ENCODE data around the gene RFLNA. TPM values are rescaled to one million over a fixed set of nuclear protein-coding genes. Genes with fewer than 3 reads are reported as not detected.

Gene RFLNA
- total RNA-seq, 1 experiment from 2014 or later = 10.6 TPM

DNA sequence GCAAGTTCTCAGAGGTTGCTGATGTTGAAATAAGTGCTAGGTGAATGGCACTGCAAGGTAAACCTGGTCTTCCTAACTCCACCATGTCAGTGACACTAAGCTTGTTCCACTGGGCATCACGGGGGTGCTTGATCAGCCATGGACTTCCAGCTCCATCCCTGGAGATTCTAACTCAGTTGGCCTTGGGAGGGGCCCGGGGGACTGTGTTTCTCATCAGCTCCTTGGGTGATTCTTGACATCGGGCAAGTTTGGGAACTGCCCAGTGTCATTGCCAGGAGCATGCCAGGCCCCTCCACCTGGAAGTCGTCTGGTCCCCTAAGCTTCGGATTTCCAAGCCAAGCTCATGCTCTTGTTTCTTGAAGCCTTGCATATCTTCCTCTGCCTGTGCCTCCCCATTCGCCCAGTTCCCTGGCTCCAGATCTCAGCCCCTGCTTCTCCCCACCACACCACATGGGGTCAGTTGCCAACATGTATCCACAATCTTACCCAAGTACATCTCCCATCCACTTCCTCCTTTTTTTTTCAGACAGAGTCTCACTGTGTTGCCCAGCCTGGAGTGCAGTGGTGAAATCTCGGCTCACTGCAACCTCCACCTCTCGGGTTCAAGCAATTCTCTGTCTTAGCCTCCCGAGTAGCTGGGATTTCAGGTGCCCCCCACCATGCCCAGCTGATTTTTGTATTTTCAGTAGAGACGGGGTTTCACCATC is 30.7 kb upstream of the RFLNA start:
- H2BK5ac ChIP-seq (ENCODE audit: insufficient read length, low read length) = no peak overlapping the region
- no peak overlapping the region for H3K14ac ChIP-seq (ENCODE audit: insufficient read depth, low read length)
- H2BK15ac ChIP-seq (ENCODE audit: low read depth, low read length) = no peak overlapping the region
- Mint-ChIP-seq H3K27me3 (ENCODE audit: low read depth) (peaks cover 6% of the 10 kb centered on the region), H3K4me1 (0 out of 4 replicates have a peak, but pooled peaks cover 0 to 3% of the 10 kb centered on the region in 2 experiments), H3K4me3 (no peak overlapping the region; a peak in 1 of 5 replicates), H3K9me3 (peaks cover 0 to 3% of the 10 kb centered on the region in 2 experiments; a peak in 1 of 5 replicates), H3K36me3 (ENCODE audit: insufficient read depth in 1 of 3, low read depth in 3 of 3) (peaks cover 0 to 2% (median 0%) of the 10 kb centered on the region in 3 experiments; a peak in 3 of 7 replicates), H3K27ac (no peak overlapping the region)
- H3K23ac ChIP-seq (ENCODE audit: insufficient read length, low read depth, low read length) = no peak overlapping the region
- no peak overlapping the region for H2BK12ac ChIP-seq (ENCODE audit: insufficient read length, low read depth, low read length)
- H3K4ac ChIP-seq (ENCODE audit: low read depth, low read length) = no peak overlapping the region
- no peak overlapping the region for H4K91ac ChIP-seq (ENCODE audit: insufficient read length, low read depth, low read length)
- no CpG with 5 or more reads among the region's 10 CpGs for WGBS (ENCODE audit: extremely low coverage, insufficient read length, low lambda C conversion rate)
- no peak overlapping the region for H2BK20ac ChIP-seq (ENCODE audit: low read depth, low read length, poor library complexity, severe bottlenecking)
- H3K18ac ChIP-seq (ENCODE audit: insufficient read length, low read depth, low read length) = no peak overlapping the region
- H4K20me1 ChIP-seq (ENCODE audit: control insufficient read depth, insufficient read depth, insufficient read length) = no peaks in the 10 kb centered on the region
- H3K4me1 ChIP-seq (ENCODE audit: insufficient read depth, low read length) = no peaks in the 10 kb centered on the region
- H3K9me3 ChIP-seq (ENCODE audit: control insufficient read depth, low read depth, low read length) = no peaks in the 10 kb centered on the region
- no peaks in the 10 kb centered on the region for H3K23me2 ChIP-seq (ENCODE audit: insufficient read length, low read depth, low read length, poor library complexity, severe bottlenecking)
- H3T11ph ChIP-seq (ENCODE audit: low read length) = no peak overlapping the region
- no peaks in the 10 kb centered on the region for H3K79me2 ChIP-seq (ENCODE audit: insufficient read depth, low read length)
- H3K4me2 ChIP-seq (ENCODE audit: insufficient read depth, insufficient read length, low read length) = no peak overlapping the region
- no peak overlapping the region for H4K8ac ChIP-seq (replicated peaks; ENCODE audit: insufficient read length, low read depth, low read length)
- H4K5ac ChIP-seq (ENCODE audit: insufficient read length, low read depth, low read length) = no peak overlapping the region
- no peak overlapping the region for H2BK120ac ChIP-seq (ENCODE audit: low read depth, low read length, poor library complexity, severe bottlenecking)
- no peak overlapping the region for H3K9ac ChIP-seq (ENCODE audit: extremely low read depth, insufficient read length, low read length)
- H3K27ac ChIP-seq (ENCODE audit: insufficient read length, low read depth, low read length) = no peak overlapping the region
- no peaks in the 10 kb centered on the region for H3K79me1 ChIP-seq (ENCODE audit: insufficient read depth, low read depth, low read length, poor library complexity, severe bottlenecking)
- no peak overlapping the region for H2AK5ac ChIP-seq (ENCODE audit: insufficient read length, low read length)
- no peaks in the 10 kb centered on the region for H3K27me3 ChIP-seq (ENCODE audit: insufficient read depth, low read length)
- no peak for DNase-seq
- TF ChIP-seq, protein P1, sequence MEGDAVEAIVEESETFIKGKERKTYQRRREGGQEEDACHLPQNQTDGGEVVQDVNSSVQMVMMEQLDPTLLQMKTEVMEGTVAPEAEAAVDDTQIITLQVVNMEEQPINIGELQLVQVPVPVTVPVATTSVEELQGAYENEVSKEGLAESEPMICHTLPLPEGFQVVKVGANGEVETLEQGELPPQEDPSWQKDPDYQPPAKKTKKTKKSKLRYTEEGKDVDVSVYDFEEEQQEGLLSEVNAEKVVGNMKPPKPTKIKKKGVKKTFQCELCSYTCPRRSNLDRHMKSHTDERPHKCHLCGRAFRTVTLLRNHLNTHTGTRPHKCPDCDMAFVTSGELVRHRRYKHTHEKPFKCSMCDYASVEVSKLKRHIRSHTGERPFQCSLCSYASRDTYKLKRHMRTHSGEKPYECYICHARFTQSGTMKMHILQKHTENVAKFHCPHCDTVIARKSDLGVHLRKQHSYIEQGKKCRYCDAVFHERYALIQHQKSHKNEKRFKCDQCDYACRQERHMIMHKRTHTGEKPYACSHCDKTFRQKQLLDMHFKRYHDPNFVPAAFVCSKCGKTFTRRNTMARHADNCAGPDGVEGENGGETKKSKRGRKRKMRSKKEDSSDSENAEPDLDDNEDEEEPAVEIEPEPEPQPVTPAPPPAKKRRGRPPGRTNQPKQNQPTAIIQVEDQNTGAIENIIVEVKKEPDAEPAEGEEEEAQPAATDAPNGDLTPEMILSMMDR (conservative IDR thresholded peaks at IDR 0.05) = no peak
- no peak overlapping the region for H3K56ac ChIP-seq (ENCODE audit: insufficient read length, low read depth, low read length)
- H2AFZ ChIP-seq (ENCODE audit: low read length) = no peak overlapping the region
